K562 (cell line): ENCODE data around the gene SLC6A7. TPM values are rescaled to one million over a fixed set of nuclear protein-coding genes. Genes with fewer than 3 reads are reported as not detected.

Experiments
- ATAC-seq: fragments of 200-7000 bp; cut with Tn5 transposase; 3 replicates; pipeline ENCODE4 v1.9.1; 2020; ENCODE audit warnings: moderate library complexity
- BruUV-seq: library from RNA; stranded (reverse); fragments of 400-500 nt; replicated peaks from 2 replicates; lab custom pipeline; 2021; lab: Mats Ljungman, UMichigan
- CTCF ChIA-PET: fragments of 300-600 bp; formaldehyde crosslinking; extraction: SDS; loops from one replicate; lab custom pipeline; 2021; ENCODE audit warnings: low intra/inter-chr PET ratio; lab: Yijun Ruan, JAX
- POLR2A ChIA-PET: fragments of 300-600, 350-650 bp; sonication (Branson Sonifier 250); formaldehyde crosslinking; extraction: SDS; loops from one replicate; lab custom pipeline; 2021; ENCODE audit warnings: antibody characterized with exemption, inconsistent platforms; lab: Yijun Ruan, JAX
- DNase-seq, 4 experiments: peaks; one replicate each; pipeline versions ENCODE4 v3.0.0 to v3.0.0-alpha.2; 2011 to 2018; ENCODE audit warnings: low spot score in 3 of 4, mixed read lengths in 3 of 4; ENCODE audit errors: extremely low read depth in 1 of 4
- FAIRE-seq: peaks from 2 replicates; lab custom pipeline; 2011; peaks lifted over from hg19 to GRCh38; lab: Jason Lieb, UNC
- H2AFZ ChIP-seq: 2 replicates; pipeline ENCODE4 v1.6.0; 2011; ENCODE audit warnings: low read depth, low read length, control low read depth, inconsistent platforms
- H3K27ac ChIP-seq: fragments of 200-600 bp; 3 replicates; pipeline ENCODE4 v1.8.0; 2011; ENCODE audit warnings: low read depth, mild to moderate bottlenecking, control low read depth, inconsistent platforms, low read length, moderate library complexity, mixed read lengths; ENCODE audit errors: extremely low read depth
- H3K27me3 ChIP-seq, 2 experiments: fragments of 300-600 bp in 1 of 2; 2 replicates in 1 of 2; 3 replicates in 1 of 2; pipeline versions ENCODE4 v1.6.0 to v1.8.0; 2011; ENCODE audit warnings: inconsistent platforms in 2 of 2, low read length in 2 of 2, mild to moderate bottlenecking in 1 of 2, mixed read lengths in 1 of 2, moderate library complexity in 1 of 2; ENCODE audit not compliant: control insufficient read depth in 2 of 2, insufficient read depth in 2 of 2
- H3K36me3 ChIP-seq: fragments of 300-600 bp; 3 replicates; pipeline ENCODE4 v1.8.0; 2011; ENCODE audit warnings: mild to moderate bottlenecking, low read length, inconsistent platforms; ENCODE audit not compliant: control insufficient read depth, insufficient read depth
- H3K4me1 ChIP-seq, 2 experiments: fragments of 200-600 bp in 1 of 2; replicated peaks in 1 of 2; 2 replicates in 1 of 2; 3 replicates in 1 of 2; pipeline versions ENCODE4 v1.5.1 to v1.8.0; 2011; ENCODE audit warnings: inconsistent platforms in 2 of 2, low read length in 2 of 2, mild to moderate bottlenecking in 1 of 2, mixed read lengths in 1 of 2, moderate library complexity in 1 of 2; ENCODE audit not compliant: control insufficient read depth in 2 of 2, insufficient read depth in 2 of 2
- H3K4me2 ChIP-seq: 2 replicates; pipeline ENCODE4 v1.6.1; 2011; ENCODE audit warnings: low read length, control low read depth, inconsistent platforms, mixed read lengths; ENCODE audit not compliant: insufficient read depth
- H3K4me3 ChIP-seq: fragments of 200-600 bp; sonication (generic), shearing (Covaris generic); 2 replicates; pipeline ENCODE4 v1.5.1; 2016; ENCODE audit warnings: control low read depth, inconsistent platforms
- H3K79me2 ChIP-seq: fragments of 200-600 bp; 3 replicates; pipeline ENCODE4 v1.8.0; 2011; ENCODE audit warnings: low read length, inconsistent platforms; ENCODE audit not compliant: control insufficient read depth, insufficient read depth
- H3K9ac ChIP-seq, 2 experiments: 2 replicates each; pipeline versions ENCODE4 v1.6.0 to v1.6.1; 2011; ENCODE audit warnings: low read depth in 2 of 2, low read length in 2 of 2, control low read depth in 1 of 2, inconsistent platforms in 1 of 2, mild to moderate bottlenecking in 1 of 2, mixed read lengths in 1 of 2; ENCODE audit not compliant: insufficient read depth in 1 of 2
- H3K9me1 ChIP-seq: one replicate; pipeline ENCODE4 v1.6.0; 2011; ENCODE audit warnings: inconsistent platforms, mild to moderate bottlenecking, low read length, moderate library complexity; ENCODE audit not compliant: control insufficient read depth, insufficient read depth
- H3K9me3 ChIP-seq: replicated peaks from 2 replicates; pipeline ENCODE4 v1.5.1; 2011; ENCODE audit warnings: low read depth, low read length, inconsistent platforms; ENCODE audit not compliant: control insufficient read depth, insufficient read depth
- H4K20me1 ChIP-seq: replicated peaks from 2 replicates; pipeline ENCODE4 v1.6.1; 2011; ENCODE audit warnings: low read length, inconsistent platforms, mixed read lengths; ENCODE audit not compliant: control insufficient read depth, insufficient read depth
- ARID3B ChIP-seq: fragments of 250-450 bp; sonication (Bioruptor Pico); IDR thresholded peaks from 2 replicates; pipeline ENCODE4 v1.4.0; 2020; ENCODE audit warnings: borderline replicate concordance
- ETV1 ChIP-seq: fragments of 450-650 bp; conservative IDR thresholded peaks from 2 replicates; pipeline ENCODE4 v1.6.1; 2016; ENCODE audit warnings: missing genetic modification characterization, control low read depth, low read depth, missing compliant biosample characterization
- HMGXB4 ChIP-seq: sonication (generic); formaldehyde crosslinking; IDR thresholded peaks from 2 replicates; pipeline ENCODE4 v1.8.1; 2023; ENCODE audit warnings: mild to moderate bottlenecking, missing genetic modification reagents
- KLF13 ChIP-seq: fragments of 450-650 bp; IDR thresholded peaks from 2 replicates; pipeline ENCODE4 v1.6.1; 2016; ENCODE audit warnings: missing genetic modification characterization, low read depth, mild to moderate bottlenecking, missing compliant biosample characterization, moderate library complexity, borderline replicate concordance
- MEIS2 ChIP-seq: fragments of 450-650 bp; IDR thresholded peaks from 2 replicates; pipeline ENCODE4 v1.6.1; 2014; ENCODE audit warnings: mild to moderate bottlenecking; ENCODE audit not compliant: partially characterized antibody
- RBM39 ChIP-seq: fragments of 200-400 bp; formaldehyde crosslinking; optimal IDR thresholded peaks from 2 replicates; pipeline ENCODE3; 2018; ENCODE audit warnings: low read depth, low read length
- RFX5 ChIP-seq: IDR thresholded peaks from 2 replicates; pipeline ENCODE4 v1.6.1; 2011; ENCODE audit warnings: low read depth, mild to moderate bottlenecking, improper control_type of control experiment, low read length
- SNRNP70 ChIP-seq: fragments of 200-400 bp; formaldehyde crosslinking; optimal IDR thresholded peaks from 2 replicates; pipeline ENCODE3; 2017; ENCODE audit warnings: low read depth, low read length
- ZKSCAN1 ChIP-seq: fragments of 150-350 bp; IDR thresholded peaks from 2 replicates; pipeline ENCODE4 v1.6.1; 2016; ENCODE audit warnings: low read depth, low read length
- ZNF253 ChIP-seq: fragments of 250-450 bp; sonication (Bioruptor Pico); conservative IDR thresholded peaks from 2 replicates; pipeline ENCODE4 v1.6.1; 2021; ENCODE audit warnings: mild to moderate bottlenecking
- ZNF518B ChIP-seq: fragments of 250-450 bp; sonication (Bioruptor Pico); IDR thresholded peaks from 2 replicates; pipeline ENCODE4 v1.5.0; 2021; ENCODE audit warnings: mild to moderate bottlenecking, moderate library complexity
- ZNF740 ChIP-seq, 3 experiments: fragments of 200-800 bp in 1 of 3; sonication (Bioruptor generic) in 1 of 3; sonication (generic) in 1 of 3; formaldehyde crosslinking in 1 of 3; IDR thresholded peaks; 2 replicates each; pipeline versions ENCODE4 v1.6.1 to v1.8.0; 2016 to 2022; ENCODE audit warnings: mild to moderate bottlenecking in 2 of 3, missing compliant biosample characterization in 2 of 3, missing genetic modification characterization in 2 of 3, missing genetic modification reagents in 1 of 3
- WGBS: fragments of 100-300 bp; shearing (Covaris generic); methylation state at CpG from one replicate; pipeline ENCODE4 v1.1.6; 2016; ENCODE audit warnings: low coverage, mixed read lengths; ENCODE audit not compliant: insufficient coverage; ENCODE audit errors: missing lambda C conversion rate; 5-methylcytosine and 5-hydroxymethylcytosine counted together
- in situ Hi-C: fragments of 300-500 bp; cut with MboI; formaldehyde crosslinking; loops from 4 replicates; pipeline ENCODE4 v1.15.0; 2018; ENCODE audit warnings: inconsistent platforms, mixed read lengths
- intact Hi-C: fragments of 100-400 bp; cut with micrococcal nuclease; formaldehyde crosslinking; loops from 2 replicates; pipeline ENCODE4 v1.14.2; 2022
- polyA plus RNA-seq, 8 experiments: library from polyadenylated mRNA; depleted of rRNA in 4 of 8; stranded (reverse) in 5 of 8; unstranded in 3 of 8; fragments of >200 nt; fragmentation: Nextera tagmentation in 2 of 8; fragmentation: Illumina TruSeq in 1 of 8; extraction: Ambion mirVana in 2 of 8; extraction: Trizol in 1 of 8; gene quantifications; 2 replicates each; pipeline versions ENCODE4 v1.2.1 to v1.2.3, GENCODE V29; 2011 to 2014; ENCODE audit warnings: inconsistent platforms in 1 of 8, missing spikeins in 1 of 8
- total RNA-seq, 7 experiments: library from RNA; depleted of rRNA in 6 of 7; stranded (reverse); fragments of >200 nt in 6 of 7; fragmentation: Illumina TruSeq in 2 of 7; extraction: Trizol in 2 of 7; gene quantifications; 2 replicates each; pipeline versions ENCODE4 v1.2.1 to v1.2.3, GENCODE V29; 2011 to 2021; ENCODE audit warnings: low replicate concordance in 1 of 7

The SLC6A7 gene
- total and polyA plus RNA-seq, 9 of the 15 experiments (the other 6 are each of a cell fraction or from before 2014, with no cell fraction given), result not detected

GRCh38 chr5:150219861-150220260 is 30.0 kb downstream of the SLC6A7 start (continued):
- TF ChIP-seq ZNF518B, result no peak
- TF ChIP-seq HMGXB4 (CRISPR knock-in tag), result no peak
- TF ChIP-seq KLF13 (tag), result no peak
- TF ChIP-seq ZNF253 (CRISPR knock-in tag), result no peak
- TF ChIP-seq, all 486 proteins: peak for 0

GRCh38 chr5:150221471-150221870 is 31.6 kb downstream of the SLC6A7 start:
- H3K9me1 ChIP-seq, result no peaks in the 10 kb centered on the region
- no peak overlapping the region for H3K4me3 ChIP-seq
- H2AFZ ChIP-seq, result no peak overlapping the region
- POLR2A ChIA-PET, result interaction anchor here (1.0 kb wide), 1 partner anchor 16 kb away, joined by 3 read pairs; no protein-coding TSS in a partner anchor
- CTCF ChIA-PET, result interaction anchor here (0.6 kb wide), 1 partner anchor 94 kb away, joined by 6 read pairs; no protein-coding TSS in a partner anchor
- no peaks in the 10 kb centered on the region for H3K9me3 ChIP-seq
- peaks cover 13 to 28% of the 10 kb centered on the region in 2 experiments; a peak in 4 of 5 replicates for H3K27me3 ChIP-seq
- in situ Hi-C loops (loop anchor here (5.0 kb wide), 1 partner anchor 94 kb away; no protein-coding TSS in a partner anchor), intact Hi-C loops (no loop called here)
- 2% methylated on average over 5 of the region's 5 CpGs for WGBS
- ATAC-seq, result no peak
- no peaks in the 10 kb centered on the region for H3K36me3 ChIP-seq
- H3K27ac ChIP-seq, result no peak overlapping the region
- H3K79me2 ChIP-seq, result no peaks in the 10 kb centered on the region
- H3K9ac ChIP-seq, result no peak overlapping the region
- H3K4me1 ChIP-seq, result no peaks in the 10 kb centered on the region; a peak in 1 of 5 replicates
- FAIRE-seq, result no peak
- no TSS peak for BruUV-seq
- DNase-seq, result no peak
- H4K20me1 ChIP-seq, result peaks cover 8% of the 10 kb centered on the region; the same call in 1 of the 2 replicates
- no peak overlapping the region for H3K4me2 ChIP-seq
- TF ChIP-seq ETV1 (no peak), RFX5 (no peak), SNRNP70 (no peak), ZKSCAN1 (no peak), ZNF740 (CRISPR knock-in tag; IDR thresholded peaks at IDR 0.05) (no peak), ZNF740 (tag; IDR thresholded peaks at IDR 0.05) (no peak), RBM39 (no peak), ARID3B (no peak), MEIS2 (no peak)
